HepG2 (cell line): ENCODE results near the gene TADA2A. TPM values are rescaled to one million over a fixed set of nuclear protein-coding genes. Genes with fewer than 3 reads are reported as not detected.

Experiments
- CENPT ChIP-seq: sonication (generic); formaldehyde crosslinking; IDR thresholded peaks from 2 replicates; pipeline ENCODE4 v1.8.0; 2022; ENCODE audit warnings: low read depth, mild to moderate bottlenecking, moderate library complexity, missing genetic modification reagents
- HDAC1 ChIP-seq: sonication (generic); formaldehyde crosslinking; IDR thresholded peaks from 2 replicates; pipeline ENCODE4 v1.5.1; 2020; ENCODE audit warnings: mild to moderate bottlenecking, missing genetic modification reagents
- IRF9 ChIP-seq: sonication (generic); formaldehyde crosslinking; IDR thresholded peaks from 2 replicates; pipeline ENCODE4 v1.8.0; 2022; ENCODE audit warnings: missing genetic modification reagents, mild to moderate bottlenecking, borderline replicate concordance
- LBX2 ChIP-seq: sonication (generic); formaldehyde crosslinking; IDR thresholded peaks from 2 replicates; pipeline ENCODE4 v1.5.0; 2020; ENCODE audit warnings: missing genetic modification reagents, mild to moderate bottlenecking, borderline replicate concordance
- PAXIP1 ChIP-seq: sonication (generic); formaldehyde crosslinking; conservative IDR thresholded peaks from 2 replicates; pipeline ENCODE4 v1.4.0; 2020; ENCODE audit warnings: mild to moderate bottlenecking, missing genetic modification reagents, moderate library complexity
- PHF8 ChIP-seq: sonication (generic); formaldehyde crosslinking; IDR thresholded peaks from 2 replicates; pipeline ENCODE4 v1.5.0; 2020; ENCODE audit warnings: missing genetic modification reagents
- PREB ChIP-seq: sonication (generic); formaldehyde crosslinking; IDR thresholded peaks from 2 replicates; pipeline ENCODE4 v1.4.0; 2020; ENCODE audit warnings: missing genetic modification reagents
- SNAPC4 ChIP-seq: sonication (generic); formaldehyde crosslinking; IDR thresholded peaks from 2 replicates; pipeline ENCODE4 v1.4.0; 2020; ENCODE audit warnings: mild to moderate bottlenecking, missing genetic modification reagents
- SRY ChIP-seq: sonication (generic); formaldehyde crosslinking; IDR thresholded peaks from 2 replicates; pipeline ENCODE4 v1.8.0; 2022; ENCODE audit warnings: mild to moderate bottlenecking, missing genetic modification reagents
- TFDP2 ChIP-seq: sonication (generic); formaldehyde crosslinking; IDR thresholded peaks from 2 replicates; pipeline ENCODE4 v1.4.0; 2020; ENCODE audit warnings: missing genetic modification reagents
- YEATS4 ChIP-seq: sonication (generic); formaldehyde crosslinking; IDR thresholded peaks from 2 replicates; pipeline ENCODE4 v1.4.0; 2020; ENCODE audit warnings: missing genetic modification reagents, borderline replicate concordance
- ZNF431 ChIP-seq: sonication (generic); formaldehyde crosslinking; IDR thresholded peaks from 2 replicates; pipeline ENCODE4 v1.9.0; 2022; ENCODE audit warnings: missing genetic modification reagents, low read depth, mild to moderate bottlenecking, borderline replicate concordance
- ZNF713 ChIP-seq: sonication (generic); formaldehyde crosslinking; IDR thresholded peaks from 2 replicates; pipeline ENCODE4 v1.4.0; 2020; ENCODE audit warnings: mild to moderate bottlenecking, missing genetic modification reagents
- ZNF850 ChIP-seq: sonication (generic); formaldehyde crosslinking; conservative IDR thresholded peaks from 2 replicates; pipeline ENCODE4 v1.9.0; 2021; ENCODE audit warnings: mild to moderate bottlenecking, missing genetic modification reagents
- polyA plus RNA-seq, 8 experiments: library from polyadenylated mRNA; depleted of rRNA in 3 of 8; stranded (reverse) in 7 of 8; unstranded in 1 of 8; fragments of >200 nt; fragmentation: Illumina TruSeq in 4 of 8; extraction: Trizol in 4 of 8; gene quantifications; 2 replicates each; pipeline versions ENCODE4 v1.2.1 to v1.2.3, GENCODE V29; 2011 to 2016; ENCODE audit warnings: low read depth in 4 of 8, missing spikeins in 1 of 8, mixed read lengths in 1 of 8; ENCODE audit not compliant: insufficient read depth in 1 of 8
- total RNA-seq, 5 experiments: library from RNA; depleted of rRNA; stranded (reverse); fragments of >200 nt; fragmentation: Illumina TruSeq; extraction: Trizol; gene quantifications; 2 replicates each; pipeline ENCODE4 v1.2.3, GENCODE V29; 2016; ENCODE audit warnings: low read depth in 1 of 5

Gene TADA2A
- total and polyA plus RNA-seq, 2 of the 13 experiments (the other 11 are each of a cell fraction or from before 2014, with no cell fraction given): 8.0 to 14.0 TPM

- TF ChIP-seq ZNF850: no peak
- 0 out of 2 replicates have a peak, but pooled peaks have one; percentile 30 for TF ChIP-seq SRY (CRISPR knock-in tag)
- peak; percentile 59 for TF ChIP-seq PAXIP1 (CRISPR knock-in tag)
- no peak for TF ChIP-seq PREB (CRISPR knock-in tag)
- TF ChIP-seq IRF9: no peak; the same call in 1 of the 2 replicates
- TF ChIP-seq HDAC1: peak; percentile 60; the same call in 1 of the 2 replicates
- peak; percentile 90; the same call in 1 of the 2 replicates for TF ChIP-seq SNAPC4 (CRISPR knock-in tag)
- TF ChIP-seq PHF8 (CRISPR knock-in tag): peak; percentile 91
- TF ChIP-seq TFDP2 (CRISPR knock-in tag): peak; percentile 45; the same call in 1 of the 2 replicates
- TF ChIP-seq YEATS4 (CRISPR knock-in tag): peak; percentile 90
- TF ChIP-seq LBX2 (CRISPR knock-in tag): no peak
- TF ChIP-seq ZNF713 (CRISPR knock-in tag): no peak
- TF ChIP-seq CENPT (CRISPR knock-in tag): 0 out of 2 replicates have a peak, but pooled peaks have one; percentile 41
- TF ChIP-seq ZNF431 (CRISPR knock-in tag): peak; percentile 73
Observed at GRCh38 chr17:37358830-37359681, 47.6 kb upstream of the TADA2A start (continued).
